Nephron progenitor cell (in vitro differentiated cells): ENCODE results near the gene CPN2.
A peak's percentile ranks its signal among the peaks of the same experiment; 100 is the strongest.

Source experiments
- DNase-seq: peaks from one replicate; pipeline ENCODE4 v3.0.0; 2021
- H3K27ac Mint-ChIP-seq: 2 replicates; pipeline ENCODE4 v1.8.0; 2021; ENCODE audit warnings: mild to moderate bottlenecking, moderate library complexity, mixed read lengths
- H3K27me3 Mint-ChIP-seq: 2 replicates; pipeline ENCODE4 v1.8.0; 2021; ENCODE audit warnings: mild to moderate bottlenecking, low read depth, mixed read lengths; ENCODE audit not compliant: poor library complexity
- H3K36me3 Mint-ChIP-seq: 2 replicates; pipeline ENCODE4 v1.8.0; 2021; ENCODE audit warnings: low read depth, mixed read lengths
- H3K4me1 Mint-ChIP-seq: 2 replicates; pipeline ENCODE4 v1.8.0; 2021; ENCODE audit warnings: mixed read lengths
- H3K4me3 Mint-ChIP-seq: 2 replicates; pipeline ENCODE4 v1.8.0; 2021; ENCODE audit warnings: mild to moderate bottlenecking, moderate library complexity, mixed read lengths
- H3K9me3 Mint-ChIP-seq: 2 replicates; pipeline ENCODE4 v1.8.0; 2021; ENCODE audit warnings: mild to moderate bottlenecking, moderate library complexity, mixed read lengths
- TF ChIP-seq, protein P1 (sequence below): fragments of 200-600 bp; sonication (generic); IDR thresholded peaks from 2 replicates; pipeline ENCODE4 v1.5.0; 2021; ENCODE audit warnings: antibody characterized with exemption

Gene CPN2

DNA sequence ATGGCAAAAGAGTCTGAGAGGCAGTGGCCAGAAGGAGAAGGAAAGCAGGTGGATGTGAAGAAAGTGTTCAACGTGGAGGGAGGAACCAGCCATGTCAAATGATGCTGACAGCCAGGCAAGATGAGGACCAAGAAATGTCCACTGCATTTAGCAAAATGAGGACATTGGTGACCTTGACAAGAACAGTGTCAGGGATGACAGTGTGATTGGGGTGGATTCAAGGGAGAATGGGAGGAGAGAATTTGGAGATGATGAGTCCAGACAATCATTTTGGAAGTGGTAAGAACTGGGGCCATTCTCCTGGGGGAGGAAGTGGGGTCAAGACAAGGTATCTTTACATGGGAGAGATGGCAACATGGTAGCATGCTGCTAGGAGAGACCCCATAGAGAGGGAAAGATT, 47.4 kb downstream of the CPN2 start:
- TF ChIP-seq, protein P1, sequence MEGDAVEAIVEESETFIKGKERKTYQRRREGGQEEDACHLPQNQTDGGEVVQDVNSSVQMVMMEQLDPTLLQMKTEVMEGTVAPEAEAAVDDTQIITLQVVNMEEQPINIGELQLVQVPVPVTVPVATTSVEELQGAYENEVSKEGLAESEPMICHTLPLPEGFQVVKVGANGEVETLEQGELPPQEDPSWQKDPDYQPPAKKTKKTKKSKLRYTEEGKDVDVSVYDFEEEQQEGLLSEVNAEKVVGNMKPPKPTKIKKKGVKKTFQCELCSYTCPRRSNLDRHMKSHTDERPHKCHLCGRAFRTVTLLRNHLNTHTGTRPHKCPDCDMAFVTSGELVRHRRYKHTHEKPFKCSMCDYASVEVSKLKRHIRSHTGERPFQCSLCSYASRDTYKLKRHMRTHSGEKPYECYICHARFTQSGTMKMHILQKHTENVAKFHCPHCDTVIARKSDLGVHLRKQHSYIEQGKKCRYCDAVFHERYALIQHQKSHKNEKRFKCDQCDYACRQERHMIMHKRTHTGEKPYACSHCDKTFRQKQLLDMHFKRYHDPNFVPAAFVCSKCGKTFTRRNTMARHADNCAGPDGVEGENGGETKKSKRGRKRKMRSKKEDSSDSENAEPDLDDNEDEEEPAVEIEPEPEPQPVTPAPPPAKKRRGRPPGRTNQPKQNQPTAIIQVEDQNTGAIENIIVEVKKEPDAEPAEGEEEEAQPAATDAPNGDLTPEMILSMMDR, result no peak

DNA sequence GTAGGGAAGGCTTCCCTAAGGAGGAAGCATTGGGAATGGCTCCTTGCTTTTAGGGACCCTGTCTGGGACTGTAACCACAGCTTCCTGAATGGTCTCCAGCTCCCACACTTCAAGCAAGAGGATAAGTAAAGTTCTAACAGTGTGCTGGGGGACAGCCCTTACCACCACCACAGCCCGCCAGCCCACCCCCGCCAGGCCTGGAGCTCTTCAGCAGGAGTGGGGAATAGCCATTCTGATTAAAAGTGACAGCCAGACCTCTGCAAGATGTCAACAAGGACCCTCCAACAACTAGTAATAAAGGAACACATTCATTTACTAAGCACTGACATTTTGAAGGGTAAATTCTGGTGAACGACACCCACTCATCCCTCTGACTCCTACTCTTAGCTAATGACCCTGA, 49.4 kb downstream of the CPN2 start:
- no peak for DNase-seq
- TF ChIP-seq, protein P1, result no peak
- Mint-ChIP-seq H3K4me3 (no peak overlapping the region), H3K4me1 (peaks cover 34% of the 10 kb centered on the region), H3K27ac (peak overlapping the region; percentile 43), H3K36me3 (no peaks in the 10 kb centered on the region), H3K27me3 (peaks cover 11% of the 10 kb centered on the region), H3K9me3 (no peaks in the 10 kb centered on the region)

More for the DNA sequence above, 47.4 kb downstream of the CPN2 start:
- Mint-ChIP-seq H3K4me3 (no peak overlapping the region), H3K27ac (no peak overlapping the region), H3K4me1 (peaks cover 37% of the 10 kb centered on the region), H3K36me3 (no peaks in the 10 kb centered on the region), H3K9me3 (no peaks in the 10 kb centered on the region), H3K27me3 (peaks cover 17% of the 10 kb centered on the region)
- no peak for DNase-seq

DNA sequence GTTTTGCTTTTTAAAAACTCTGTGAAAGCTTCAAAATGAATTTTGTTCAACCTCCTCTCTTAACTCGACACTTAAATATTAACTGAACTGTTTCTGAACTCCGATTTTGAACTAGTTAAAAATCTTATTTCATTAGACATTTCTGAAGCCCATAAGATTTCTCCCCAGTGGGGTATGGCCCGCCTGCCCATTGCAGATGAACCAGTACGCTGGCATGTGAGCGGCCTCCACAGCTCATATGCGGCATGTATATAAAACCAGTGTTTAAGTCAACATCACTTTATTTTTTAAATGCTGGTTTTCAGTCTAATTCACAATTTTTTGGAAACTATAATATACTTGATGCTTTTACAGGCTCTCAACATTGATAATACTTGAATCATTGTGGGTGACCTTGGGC, 50.2 kb downstream of the CPN2 start:
- no peak overlapping the region for H3K27ac Mint-ChIP-seq
- H3K9me3 Mint-ChIP-seq, result no peaks in the 10 kb centered on the region
- TF ChIP-seq, protein P1, result no peak
- H3K27me3 Mint-ChIP-seq, result peaks cover 11% of the 10 kb centered on the region
- H3K36me3 Mint-ChIP-seq, result no peaks in the 10 kb centered on the region
- no peak for DNase-seq
- peaks cover 32% of the 10 kb centered on the region for H3K4me1 Mint-ChIP-seq
- H3K4me3 Mint-ChIP-seq, result no peak overlapping the region

DNA sequence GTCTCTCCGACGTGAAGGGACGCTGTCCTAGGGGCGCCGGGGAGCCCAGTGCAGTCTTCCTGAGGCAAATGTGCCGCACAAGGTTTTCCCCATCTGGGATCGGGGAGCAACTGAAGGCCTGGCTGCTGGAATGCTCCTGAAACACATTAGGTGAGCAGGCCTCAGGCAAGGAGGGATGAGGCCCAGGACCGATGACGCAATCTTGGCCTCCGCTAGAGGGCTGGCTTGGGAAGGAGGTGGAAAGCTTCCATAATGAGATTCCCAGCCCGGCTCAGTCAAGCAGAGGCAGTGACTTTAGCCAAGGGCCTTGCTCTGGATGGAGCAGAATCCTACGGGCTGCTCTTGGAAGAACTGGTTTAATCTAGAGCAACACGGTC, 50.8 kb downstream of the CPN2 start:
- Mint-ChIP-seq H3K4me3 (no peak overlapping the region), H3K36me3 (no peaks in the 10 kb centered on the region), H3K9me3 (no peaks in the 10 kb centered on the region), H3K27me3 (peaks cover 9% of the 10 kb centered on the region), H3K27ac (no peak overlapping the region), H3K4me1 (peaks cover 27% of the 10 kb centered on the region)
- TF ChIP-seq, protein P1, result no peak
- DNase-seq, result peak; percentile 63

DNA sequence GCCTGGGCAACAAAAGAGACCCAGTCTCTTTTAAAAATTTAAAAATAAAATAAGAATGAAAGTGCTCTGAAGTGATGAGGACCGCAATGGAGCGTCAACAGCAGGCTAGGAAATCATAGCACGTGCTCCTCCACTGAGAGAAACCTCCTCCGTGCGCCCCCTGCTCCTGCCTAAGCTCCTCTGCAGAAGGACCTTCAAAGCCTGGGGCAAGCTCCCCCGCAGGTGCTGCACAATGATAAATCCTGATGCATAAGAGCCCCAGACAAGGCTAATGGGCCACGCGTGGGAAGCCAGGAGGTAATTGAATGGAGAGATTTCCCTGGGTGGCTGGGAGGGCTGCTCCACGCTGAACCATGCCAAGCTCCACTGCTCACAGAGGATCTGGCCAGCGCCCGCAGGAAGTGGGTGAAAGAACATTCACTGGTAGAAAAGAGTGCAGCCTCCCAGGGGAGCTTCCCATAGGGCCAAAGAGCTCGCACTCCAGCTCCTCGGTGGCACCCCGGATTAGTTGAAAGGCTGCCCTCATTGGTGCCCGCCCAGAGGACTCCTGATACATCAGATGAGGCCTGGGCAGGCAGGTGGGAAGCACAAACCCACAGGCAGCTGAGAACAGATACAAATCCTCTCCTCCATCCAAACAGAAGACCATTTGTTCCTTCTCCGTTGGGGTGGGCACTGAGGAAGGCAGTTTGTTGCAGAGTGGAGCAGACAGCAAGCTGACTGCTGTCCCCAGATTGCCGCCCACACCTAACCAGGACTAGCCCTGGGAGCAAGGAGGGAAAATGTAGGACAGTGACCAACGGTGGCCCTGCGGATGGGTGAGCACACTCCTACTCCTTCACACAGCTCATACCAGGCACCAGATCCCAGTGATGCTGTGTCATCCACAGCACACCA, 52.5 kb downstream of the CPN2 start:
- DNase-seq, result no peak
- peaks cover 14% of the 10 kb centered on the region for H3K27me3 Mint-ChIP-seq
- H3K4me3 Mint-ChIP-seq, result no peak overlapping the region
- H3K27ac Mint-ChIP-seq, result no peak overlapping the region
- H3K9me3 Mint-ChIP-seq, result no peaks in the 10 kb centered on the region
- TF ChIP-seq, protein P1, result no peak
- H3K36me3 Mint-ChIP-seq, result no peaks in the 10 kb centered on the region
- H3K4me1 Mint-ChIP-seq, result peaks cover 36% of the 10 kb centered on the region
